GM23248 (cell line): ENCODE measurements around the gene PRLR. TPM values are rescaled to one million over a fixed set of nuclear protein-coding genes. Genes with fewer than 3 reads are reported as not detected.

ENCODE experiments used
- DNase-seq: peaks from one replicate; pipeline ENCODE4 v3.0.0-alpha.2; 2015
- H2AFZ ChIP-seq: fragments of 200-600 bp; sonication (generic); 2 replicates; pipeline ENCODE4 v1.6.1; 2016; ENCODE audit warnings: antibody characterized with exemption
- H3F3A ChIP-seq: fragments of 200-600 bp; sonication (generic); 2 replicates; pipeline ENCODE4 v1.6.1; 2016; ENCODE audit warnings: mild to moderate bottlenecking, antibody characterized with exemption, mixed run types; ENCODE audit not compliant: insufficient read depth
- H3K27ac ChIP-seq: fragments of 200-600 bp; sonication (generic); 2 replicates; pipeline ENCODE4 v1.5.1; 2016; ENCODE audit warnings: mild to moderate bottlenecking
- H3K27me3 ChIP-seq: fragments of 200-600 bp; sonication (generic); replicated peaks from 2 replicates; pipeline ENCODE4 v1.6.1; 2016; ENCODE audit warnings: mild to moderate bottlenecking; ENCODE audit not compliant: insufficient read depth
- H3K36me3 ChIP-seq: fragments of 200-600 bp; sonication (generic); 2 replicates; pipeline ENCODE4 v1.6.1; 2016; ENCODE audit warnings: low read depth, mild to moderate bottlenecking
- H3K4me1 ChIP-seq: fragments of 200-600 bp; sonication (generic); 2 replicates; pipeline ENCODE4 v1.6.1; 2016; ENCODE audit warnings: mild to moderate bottlenecking; ENCODE audit not compliant: insufficient read depth
- H3K4me2 ChIP-seq: fragments of 200-600 bp; sonication (generic); one replicate; pipeline ENCODE4 v1.6.1; 2016; ENCODE audit warnings: mild to moderate bottlenecking; ENCODE audit not compliant: unreplicated experiment
- H3K4me3 ChIP-seq: fragments of 200-600 bp; sonication (generic); 2 replicates; pipeline ENCODE4 v1.5.1; 2016; ENCODE audit warnings: mild to moderate bottlenecking
- H3K79me2 ChIP-seq: fragments of 200-600 bp; sonication (generic); 2 replicates; pipeline ENCODE4 v1.6.1; 2016; ENCODE audit warnings: mild to moderate bottlenecking; ENCODE audit not compliant: insufficient read depth
- H3K9ac ChIP-seq: fragments of 200-600 bp; sonication (generic); 2 replicates; pipeline ENCODE4 v1.6.1; 2016; ENCODE audit warnings: mild to moderate bottlenecking
- H3K9me2 ChIP-seq: fragments of 200-600 bp; sonication (generic); 2 replicates; pipeline ENCODE4 v1.6.1; 2016; ENCODE audit warnings: mixed run types, mild to moderate bottlenecking, moderate library complexity; ENCODE audit not compliant: insufficient read depth
- H3K9me3 ChIP-seq: fragments of 200-600 bp; sonication (generic); one replicate; pipeline ENCODE4 v1.6.1; 2017; ENCODE audit warnings: low read depth
- H4K20me1 ChIP-seq: fragments of 200-600 bp; sonication (generic); 2 replicates; pipeline ENCODE4 v1.6.0; 2016; ENCODE audit not compliant: insufficient read depth
- EZH2 ChIP-seq: fragments of 200-600 bp; sonication (generic); IDR thresholded peaks from 2 replicates; pipeline ENCODE4 v1.6.1; 2018; ENCODE audit warnings: antibody characterized with exemption, mild to moderate bottlenecking; ENCODE audit not compliant: insufficient read depth, poor library complexity, severe bottlenecking
- EZH2phosphoT487 ChIP-seq: fragments of 200-600 bp; sonication (generic); IDR thresholded peaks from 2 replicates; pipeline ENCODE4 v1.6.1; 2018; ENCODE audit warnings: antibody characterized with exemption, moderate library complexity, mild to moderate bottlenecking, low read depth; ENCODE audit not compliant: insufficient read depth
- WGBS, 2 experiments: methylation state at CpG; one replicate each; pipeline ENCODE4 v1.1.6; 2015 to 2017; ENCODE audit warnings: low lambda C conversion rate in 2 of 2, low coverage in 1 of 2; ENCODE audit errors: missing lambda C conversion rate in 2 of 2; 5-methylcytosine and 5-hydroxymethylcytosine counted together
- in situ Hi-C: fragments of 300-500 bp; cut with MboI; formaldehyde crosslinking; loops from 2 replicates; pipeline ENCODE4 v1.15.0; 2020
- polyA plus RNA-seq: library from polyadenylated mRNA; unstranded; fragments of >200 nt; fragmentation: Nextera tagmentation; extraction: Ambion mirVana; gene quantifications from 2 replicates; pipeline ENCODE4 v1.2.1, GENCODE V29; 2016
- total RNA-seq: library from RNA; depleted of rRNA; stranded (reverse); fragments of >200 nt; shearing (Covaris generic); gene quantifications from 2 replicates; pipeline ENCODE4 v1.2.3, GENCODE V29; 2014; rRNA removed

The PRLR gene
- total and polyA plus RNA-seq, 2 experiments from 2014 or later, result 0.80 to 5.8 TPM

GRCh38 chr5:35001842-35002241 lies 228.4 kb downstream of the PRLR start:
- no peak overlapping the region for H3K9ac ChIP-seq
- H3K4me3 ChIP-seq, result no peak overlapping the region
- H4K20me1 ChIP-seq, result no peaks in the 10 kb centered on the region
- no peak for TF ChIP-seq EZH2
- no peak for TF ChIP-seq EZH2phosphoT487
- no peaks in the 10 kb centered on the region for H3K27me3 ChIP-seq
- in situ Hi-C loops, result no loop called here
- no peak overlapping the region for H3K27ac ChIP-seq
- 0 out of 2 replicates have a peak, but pooled peaks cover 6% of the 10 kb centered on the region for H3F3A ChIP-seq
- H3K36me3 ChIP-seq, result no peaks in the 10 kb centered on the region
- no peaks in the 10 kb centered on the region for H3K9me2 ChIP-seq
- no peak overlapping the region for H3K4me2 ChIP-seq
- 0 out of 2 replicates have a peak, but pooled peaks cover 3% of the 10 kb centered on the region for H3K4me1 ChIP-seq
- no peaks in the 10 kb centered on the region for H3K79me2 ChIP-seq
- no peak for DNase-seq
- H2AFZ ChIP-seq, result no peak overlapping the region
- H3K9me3 ChIP-seq, result no peaks in the 10 kb centered on the region
- WGBS, 2 experiments, result 62 to 66% methylated on average over 3 of the region's 3 CpGs

Other genes starting within 250 kb of the PRLR start
- gene AGXT2, start 182.5 kb downstream of the PRLR start, total RNA-seq, result not detected in 2 replicates
- gene AGXT2, start 182.5 kb downstream of the PRLR start, polyA plus RNA-seq, result not detected in 2 replicates